Mesenteric fat pad (tissue), 1 donor: Measurements from ENCODE around the gene CPNE7. TPM values are rescaled to one million over a fixed set of nuclear protein-coding genes. Genes with fewer than 3 reads are reported as not detected.
"Not testable (repeated sequence)": the region's sequence is repeated elsewhere in the genome, so short reads cannot be mapped to it uniquely, and the experiment has no call there.

Source experiments
- DNase-seq: peaks from one replicate; pipeline ENCODE4 v3.0.0-alpha.2; 2020; ENCODE audit warnings: low spot score
- total RNA-seq: library from RNA; stranded (reverse); fragmentation: NEBNext Ultra II Directional; extraction: Animal tissue kit (Norgen Biotek cat#: 25700); gene quantifications from one replicate; pipeline ENCODE4 v1.2.1, GENCODE V29; 2021
- donor health status: DM: yes; HTN: yes; CAD: no.

Gene CPNE7
- total RNA-seq, 1 donor from 2014 or later = 1.3 TPM

DNA sequence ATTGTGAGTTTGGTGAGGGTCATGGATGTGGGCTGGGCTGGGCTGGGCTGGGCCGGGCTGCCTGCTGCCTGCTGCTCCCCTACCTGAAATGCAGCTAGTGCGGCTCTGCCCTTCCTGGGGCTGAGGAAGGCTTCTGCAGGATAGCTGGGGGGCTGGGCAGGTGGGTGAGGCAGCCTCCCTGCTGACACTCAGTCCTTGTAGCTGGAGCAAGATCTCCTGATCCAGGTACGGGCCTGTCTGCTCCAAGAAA, 10.4 kb upstream of the CPNE7 start:
- no peak for DNase-seq

DNA sequence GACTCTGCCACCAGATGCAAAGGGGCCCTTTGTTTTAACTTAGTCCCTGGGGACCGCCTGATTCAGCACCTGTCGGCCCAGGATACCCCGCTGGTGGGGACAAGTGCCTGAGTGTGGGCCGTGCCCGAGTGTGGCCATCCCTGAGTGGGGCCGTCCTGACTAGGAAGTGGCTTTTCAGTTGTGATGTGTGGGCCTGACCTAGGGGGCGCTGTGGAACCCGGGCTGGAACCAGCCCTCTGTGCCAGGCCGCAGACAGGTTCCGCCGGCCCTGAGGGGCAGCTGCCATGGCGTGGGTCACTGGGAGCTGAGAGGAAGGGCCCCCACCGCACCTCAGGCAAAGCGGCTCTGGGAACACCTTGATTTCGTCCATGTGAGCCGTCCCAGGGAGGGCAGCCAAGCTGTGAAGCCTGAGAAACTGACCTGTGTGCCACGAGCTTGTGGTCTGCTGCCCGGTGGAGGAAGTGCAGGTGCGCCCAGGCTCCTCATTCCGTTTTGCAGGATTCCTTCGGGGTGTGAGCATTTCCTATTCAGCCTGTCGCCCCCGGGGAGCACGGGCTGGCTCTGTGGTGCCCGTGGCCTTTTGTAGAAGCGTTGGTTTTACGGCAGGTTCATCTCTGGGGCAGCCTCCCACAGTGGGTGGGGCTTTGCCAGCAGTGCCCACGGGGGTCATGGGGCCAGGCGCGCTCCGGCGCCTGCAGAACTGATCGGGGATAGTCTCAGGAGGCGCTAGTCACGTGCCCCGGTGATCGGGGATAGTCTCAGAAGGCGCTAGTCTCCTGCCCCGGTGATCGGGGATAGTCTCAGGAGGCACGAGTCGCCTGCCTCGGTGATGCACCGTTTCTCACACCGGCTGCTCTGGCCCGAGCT, 9.8 kb upstream of the CPNE7 start:
- no peak for DNase-seq

DNA sequence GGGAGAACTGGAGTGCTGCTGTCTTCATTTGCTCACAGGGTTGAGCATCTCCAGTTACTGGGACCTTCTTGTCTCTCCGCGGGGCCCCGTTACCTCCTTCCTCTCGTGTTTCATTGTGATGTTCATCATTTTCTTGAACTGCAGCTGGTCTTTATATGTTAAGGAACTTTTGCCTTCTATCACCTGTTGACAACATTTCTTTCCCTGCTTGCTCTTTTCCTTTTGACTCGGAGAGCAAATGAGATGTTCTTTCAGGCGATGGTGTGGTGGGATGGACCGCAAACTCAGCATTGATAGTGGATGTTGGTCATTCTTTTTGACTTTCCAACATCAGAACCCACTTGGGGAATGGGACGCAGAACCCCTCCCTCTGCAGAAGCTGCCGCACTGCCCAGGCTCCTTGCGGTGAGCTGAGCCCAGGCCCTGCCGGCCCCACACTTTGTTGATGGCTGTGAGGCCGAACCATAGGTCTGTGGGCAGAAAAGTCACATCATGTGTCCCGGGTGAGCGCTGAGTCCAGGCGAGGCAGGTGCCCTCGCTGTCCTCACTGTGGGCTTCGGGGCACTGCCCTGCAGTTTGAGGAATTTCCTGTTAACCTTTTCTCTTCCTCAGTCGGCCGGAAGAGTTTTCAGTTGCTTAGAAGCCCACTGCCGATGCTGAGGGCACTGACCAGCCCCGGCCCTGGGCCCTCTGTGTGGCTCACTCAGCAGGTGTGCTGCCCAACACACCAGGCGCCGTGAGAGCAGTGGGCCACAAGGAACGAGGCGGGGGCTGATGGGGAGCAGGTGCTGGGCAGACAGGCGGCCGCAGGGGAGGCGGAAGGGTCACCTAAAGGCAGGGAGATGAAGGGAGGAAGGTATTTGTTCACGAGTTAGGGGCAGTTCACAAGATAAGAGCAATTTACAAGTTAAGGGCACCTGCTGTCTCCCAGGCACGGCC, 7.6 kb upstream of the CPNE7 start:
- DNase-seq = no peak

DNA sequence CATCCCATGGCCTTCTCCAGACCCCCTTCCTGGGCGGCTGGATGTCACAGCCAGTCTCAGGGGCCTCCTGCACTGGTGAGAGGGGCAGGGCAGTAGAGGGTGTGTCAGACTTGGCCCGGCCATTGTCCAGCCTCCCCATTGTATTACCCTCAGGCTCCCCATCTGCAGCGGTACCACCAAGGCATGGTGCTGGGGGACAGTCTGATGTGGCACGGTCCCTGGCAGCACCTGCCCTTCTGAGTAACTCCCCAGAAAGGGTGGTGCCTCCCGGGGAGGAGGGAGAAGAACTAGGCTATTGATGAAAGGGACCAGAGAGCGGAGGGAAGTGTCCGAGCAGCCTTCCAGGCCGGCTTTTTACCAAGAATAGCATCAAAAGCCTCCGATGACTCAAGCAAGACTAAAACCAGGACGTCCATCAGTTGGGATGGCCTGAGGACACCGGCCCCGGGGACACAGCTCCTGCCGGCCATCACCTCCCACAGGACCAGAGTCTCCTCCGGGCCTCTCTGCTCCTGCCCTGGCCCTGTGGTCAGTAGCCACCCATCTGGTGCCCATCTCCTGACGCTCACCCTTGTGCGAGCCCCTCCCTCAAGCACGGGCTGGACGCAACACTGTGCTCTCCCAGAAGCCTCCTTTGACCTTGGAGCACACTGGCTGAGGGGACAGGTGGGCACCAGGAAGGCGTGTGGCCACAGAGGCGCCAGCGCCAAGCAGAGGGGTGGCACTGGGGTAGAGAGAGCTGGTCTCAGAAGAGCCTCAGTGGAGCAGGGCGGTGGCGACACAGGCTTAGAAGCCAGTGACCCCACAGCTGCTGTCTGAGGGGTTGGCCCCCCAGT, 5.8 kb upstream of the CPNE7 start:
- DNase-seq = no peak

DNA sequence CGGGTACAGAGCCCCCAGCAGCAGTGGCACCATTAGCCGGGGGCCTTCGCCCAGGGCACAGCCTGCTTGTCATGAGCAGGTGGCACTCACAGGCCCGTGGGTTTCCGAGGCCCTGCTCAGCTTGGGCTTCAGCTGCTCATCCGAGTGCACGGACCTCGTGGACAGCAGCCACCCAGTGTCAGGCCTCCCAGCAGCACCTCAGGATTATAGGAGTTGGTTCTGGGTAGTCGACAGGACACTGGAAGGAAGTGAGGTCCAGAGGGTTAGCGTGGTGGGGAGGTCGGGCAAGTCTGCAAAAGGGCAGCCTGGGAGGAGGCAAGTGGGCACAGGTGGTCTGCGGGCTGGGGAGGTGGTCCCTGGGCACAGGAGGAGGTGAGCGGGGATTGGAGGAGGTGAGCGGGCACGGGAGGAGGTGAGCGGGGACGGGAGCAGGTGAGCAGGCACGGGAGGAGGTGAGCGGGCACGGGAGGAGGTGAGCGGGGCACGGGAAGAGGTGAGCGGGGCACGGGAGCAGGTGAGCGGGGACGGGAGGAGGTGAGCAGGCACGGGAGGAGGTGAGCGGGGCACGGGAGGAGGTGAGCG, 5.1 kb upstream of the CPNE7 start:
- DNase-seq = no peak

DNA sequence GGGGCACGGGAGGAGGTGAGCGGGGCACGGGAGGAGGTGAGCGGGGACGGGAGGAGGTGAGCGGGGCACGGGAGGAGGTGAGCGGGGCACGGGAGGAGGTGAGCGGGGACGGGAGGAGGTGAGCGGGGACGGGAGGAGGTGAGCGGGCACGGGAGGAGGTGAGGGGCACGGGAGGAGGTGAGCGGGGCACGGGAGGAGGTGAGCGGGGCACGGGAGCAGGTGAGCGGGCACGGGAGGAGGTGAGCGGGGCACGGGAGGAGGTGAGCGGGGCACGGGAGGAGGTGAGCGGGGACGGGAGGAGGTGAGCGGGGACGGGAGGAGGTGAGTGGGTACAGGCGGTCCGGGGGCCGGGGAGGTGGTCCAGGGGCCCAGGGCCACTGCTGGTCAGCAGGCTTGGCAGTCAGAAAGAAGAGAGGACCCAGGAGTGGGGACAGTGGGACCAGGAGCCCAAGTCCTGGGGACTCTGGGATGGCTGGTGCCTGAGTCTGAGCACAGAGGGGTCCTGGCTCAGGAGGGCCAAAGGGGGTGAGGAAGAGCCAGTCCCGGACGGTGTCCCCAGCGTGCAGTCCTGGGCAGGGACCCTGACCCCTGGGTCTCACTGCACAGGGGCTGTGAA, 4.5 kb upstream of the CPNE7 start:
- DNase-seq = not testable (repeated sequence)

DNA sequence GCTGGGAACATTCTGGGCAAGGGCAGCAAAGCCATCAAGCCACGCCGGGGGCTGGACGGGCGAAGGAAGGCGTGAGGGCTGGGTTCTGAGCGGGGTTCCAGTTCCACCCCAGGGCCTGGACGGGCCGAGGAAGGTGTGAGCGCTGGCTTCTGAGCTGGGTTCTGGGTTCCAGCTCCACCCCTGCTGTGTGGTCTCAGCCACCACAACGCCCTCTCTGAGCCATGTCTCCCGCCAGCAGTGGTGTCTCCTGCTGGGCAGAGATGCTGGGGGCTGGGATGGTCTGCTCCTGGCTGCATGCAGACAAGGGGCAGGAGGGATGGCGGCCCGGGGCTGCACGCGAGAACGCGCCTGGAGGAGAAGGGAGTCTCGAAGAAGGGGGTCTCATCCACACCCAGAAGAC, 3.9 kb upstream of the CPNE7 start:
- DNase-seq = no peak

DNA sequence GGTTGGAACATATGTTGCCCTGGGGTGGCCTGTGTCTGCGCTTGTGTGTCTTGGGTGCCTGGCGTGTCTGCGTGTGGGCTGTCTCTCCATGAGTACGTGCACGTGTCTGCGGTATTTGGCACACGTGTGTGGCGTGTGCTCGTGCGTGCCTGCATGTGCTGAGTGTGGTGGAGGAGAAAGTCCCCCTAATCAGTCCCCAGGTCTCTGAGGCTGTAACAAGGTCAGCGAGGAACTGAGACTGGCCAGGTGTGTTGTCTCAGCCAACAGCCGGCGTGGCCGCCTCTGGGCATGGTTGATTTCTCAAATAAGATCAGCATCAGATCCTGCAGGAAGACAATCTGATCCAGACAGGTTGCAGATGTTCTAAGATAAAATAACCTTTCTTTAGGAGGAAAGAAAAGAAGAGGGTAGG, 3.5 kb upstream of the CPNE7 start:
- no peak for DNase-seq

DNA sequence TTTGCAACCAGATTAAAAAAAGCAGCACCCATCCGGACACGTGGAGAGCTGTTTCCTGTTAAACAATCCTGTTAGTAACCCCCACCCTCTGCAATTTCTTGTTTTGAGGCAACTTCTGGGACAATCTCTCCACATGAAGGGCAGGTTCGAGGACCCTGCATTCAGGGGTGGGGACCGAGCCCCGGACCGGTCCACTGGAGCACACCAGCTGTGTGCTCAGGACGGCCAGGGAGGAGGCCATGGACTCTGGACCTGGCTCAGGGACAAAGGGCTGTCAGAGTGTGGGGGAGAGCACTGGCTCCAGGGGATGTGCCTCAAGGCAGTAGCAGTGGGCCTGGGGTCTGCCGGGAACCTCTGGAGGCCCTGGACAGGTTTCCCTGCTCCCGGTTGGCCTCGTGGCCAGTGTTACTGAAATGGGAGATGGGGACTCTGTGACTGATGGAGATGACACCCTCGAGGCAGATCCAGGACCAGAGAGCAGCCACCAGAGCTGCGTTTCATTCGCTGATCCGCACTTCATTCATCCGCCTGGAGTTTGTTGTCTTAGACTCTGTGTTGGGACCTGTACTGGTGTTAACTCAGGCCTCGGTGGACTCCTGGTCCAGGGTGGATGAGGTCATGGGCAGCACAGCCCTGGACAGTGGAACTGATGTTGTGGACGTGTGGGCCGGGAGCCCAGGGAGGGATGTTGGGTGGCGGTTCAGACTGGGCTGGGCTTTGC, 2.9 kb upstream of the CPNE7 start:
- no peak for DNase-seq

DNA sequence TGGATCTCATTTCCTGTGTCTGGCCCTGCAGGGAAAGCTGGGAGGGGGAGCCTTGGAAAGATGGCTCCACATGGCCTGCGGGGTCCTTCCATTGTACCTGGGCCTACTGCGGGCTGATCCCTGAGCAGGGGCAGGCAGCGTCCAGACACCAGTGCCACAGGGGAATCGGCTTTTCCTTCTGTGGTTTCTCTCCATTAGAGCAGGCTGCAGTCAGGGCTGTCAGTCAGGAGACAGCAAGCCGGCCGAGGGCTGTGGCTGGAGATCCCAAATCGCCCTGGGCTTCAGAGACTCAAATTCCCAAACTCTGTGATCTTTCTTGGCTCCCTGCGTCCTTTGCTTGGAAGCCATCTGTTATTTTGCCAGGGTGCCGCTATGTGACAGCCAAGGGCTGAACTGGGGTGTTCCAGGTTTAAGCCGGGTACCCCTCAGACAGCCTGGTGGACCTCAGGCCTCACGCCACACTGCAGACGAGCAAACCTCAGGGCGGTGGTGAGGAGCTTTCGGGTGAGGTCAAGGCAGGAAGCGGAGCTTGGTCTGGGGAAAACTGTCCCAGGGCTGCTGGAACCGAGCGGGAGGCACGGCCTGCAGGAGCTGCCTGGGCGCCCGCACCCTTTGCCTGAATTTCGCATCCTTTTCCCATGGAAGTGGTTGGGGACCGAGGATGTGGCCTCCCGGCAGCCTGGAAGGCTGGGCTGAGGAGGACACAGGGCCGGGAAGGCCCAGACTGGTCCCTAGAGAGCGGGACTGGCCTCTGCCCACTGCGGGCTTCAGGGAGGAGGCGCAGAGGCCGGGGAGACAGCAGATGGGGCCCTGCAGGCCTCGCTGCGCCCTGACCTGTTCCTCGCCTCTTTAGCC, 1.5 kb upstream of the CPNE7 start:
- no peak for DNase-seq

DNA sequence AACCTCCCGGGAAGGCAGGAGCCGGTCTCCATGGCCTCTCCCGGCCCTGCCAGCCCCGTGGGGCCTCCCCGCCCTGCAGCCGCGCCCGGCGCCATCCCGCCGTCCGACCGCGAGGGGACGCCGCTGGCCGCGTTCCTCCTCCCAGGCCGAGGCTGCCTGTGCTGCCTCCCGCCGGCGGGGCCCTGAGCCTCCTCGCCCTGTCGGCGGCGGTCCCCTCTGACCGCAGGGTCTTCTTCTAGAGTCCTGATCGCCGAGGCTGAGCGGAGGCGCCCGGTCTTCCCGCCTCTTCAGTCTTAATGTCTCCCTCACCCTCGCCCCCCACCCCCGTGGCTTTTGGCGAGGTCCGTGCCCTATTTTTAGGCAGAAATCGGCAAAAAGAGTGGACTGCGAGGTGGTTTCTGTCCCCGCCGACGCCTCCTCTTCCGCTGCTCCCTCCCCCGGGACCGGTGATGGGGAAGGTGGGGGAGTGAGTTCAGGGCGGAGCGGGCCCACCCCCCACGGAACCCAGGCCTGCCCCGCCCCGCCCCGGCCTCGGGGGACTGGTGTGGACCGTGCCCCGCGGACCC, 794 bp upstream of the CPNE7 start:
- no peak for DNase-seq

DNA sequence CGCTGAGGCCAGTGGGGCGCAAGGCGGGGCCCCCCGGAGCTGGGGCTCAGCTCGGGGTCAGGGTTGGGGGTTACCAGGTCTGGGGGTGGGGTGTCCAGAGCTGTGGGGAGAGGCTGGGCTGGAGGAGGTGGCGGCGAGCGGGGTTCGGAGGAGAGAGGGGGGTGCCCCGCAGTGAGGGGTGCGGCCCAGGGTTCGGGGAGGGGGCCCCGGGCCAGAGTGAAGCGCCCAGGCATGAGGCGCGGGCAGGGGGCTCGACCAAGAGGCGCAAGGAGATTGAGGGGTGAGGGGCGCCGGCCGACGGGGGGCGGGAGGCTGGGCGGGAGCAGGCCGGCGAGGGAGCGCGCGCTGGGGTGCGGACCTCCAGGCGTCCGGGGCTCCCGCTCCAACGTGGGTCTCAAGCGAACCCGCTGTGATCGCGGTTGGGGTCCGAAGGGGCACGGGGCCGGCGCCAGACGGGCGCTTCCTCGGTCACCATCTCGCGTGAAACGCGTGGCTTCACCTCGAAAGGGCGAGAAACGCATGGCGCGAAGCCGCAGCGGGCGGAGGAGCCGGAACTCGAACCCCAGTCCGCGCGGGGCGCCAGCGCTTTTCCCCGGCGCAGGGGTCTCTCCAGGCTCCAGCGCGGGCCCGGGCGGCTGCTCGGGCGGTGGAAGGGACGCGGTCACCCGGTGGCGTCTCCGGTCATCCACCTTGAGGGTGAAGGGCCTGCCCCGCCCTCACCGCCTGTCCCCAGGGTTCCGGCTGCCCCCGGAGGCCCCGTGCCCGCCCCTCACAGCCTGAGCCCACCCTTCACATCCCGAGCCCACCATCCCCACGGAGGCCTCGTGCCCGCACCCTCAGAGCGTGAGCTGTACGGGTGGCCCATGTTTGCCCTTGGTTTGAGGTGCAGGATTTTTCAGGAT, 846 bp downstream of the CPNE7 start:
- no peak for DNase-seq

DNA sequence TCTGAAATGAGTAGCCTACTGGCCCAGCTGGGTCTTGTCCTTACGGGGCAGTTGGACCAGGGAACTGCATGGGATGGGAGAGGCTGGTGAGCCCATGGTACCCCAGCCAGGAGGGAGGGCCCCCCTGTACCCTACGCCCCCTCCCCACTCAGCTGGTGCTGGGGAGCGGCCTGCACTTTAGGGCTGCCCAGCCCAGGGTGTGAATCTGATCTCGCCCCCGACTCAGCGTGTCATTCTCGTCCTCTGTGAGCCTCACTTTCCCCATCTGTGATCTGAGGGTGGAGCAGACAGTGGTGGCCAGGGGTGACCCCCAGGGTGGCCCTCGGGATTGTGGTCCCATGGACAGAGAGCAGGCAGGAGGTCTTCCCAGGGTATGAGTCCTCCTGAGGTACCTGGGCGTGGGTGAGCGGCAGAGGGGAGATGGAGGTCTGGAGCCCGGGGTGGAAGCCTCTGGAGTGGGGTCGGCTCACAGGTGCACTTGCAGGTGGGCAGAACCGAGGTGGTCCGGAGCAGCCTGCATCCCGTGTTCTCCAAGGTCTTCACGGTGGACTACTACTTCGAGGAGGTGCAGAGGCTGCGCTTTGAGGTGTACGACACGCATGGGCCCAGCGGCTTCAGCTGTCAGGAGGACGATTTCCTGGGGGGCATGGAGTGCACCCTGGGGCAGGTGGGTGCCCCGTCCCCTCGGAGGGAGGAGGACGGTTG, 1.6 kb downstream of the CPNE7 start:
- no peak for DNase-seq

DNA sequence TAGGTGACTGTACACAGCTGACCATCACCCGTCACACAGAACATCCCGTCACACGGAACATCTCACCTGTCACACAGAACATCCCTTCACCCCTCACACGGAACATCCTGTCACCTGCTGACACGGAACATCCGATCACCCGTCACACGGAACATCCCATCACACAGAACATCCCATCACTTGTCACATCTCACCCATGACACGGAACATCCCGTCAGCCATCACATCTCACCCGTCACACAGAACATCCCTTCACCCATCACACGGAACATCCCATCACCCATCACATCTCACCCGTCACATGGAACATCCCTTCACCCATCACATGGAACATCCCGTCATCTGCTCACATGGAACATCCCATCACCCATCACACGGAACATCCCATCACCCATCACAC, 3.8 kb downstream of the CPNE7 start:
- DNase-seq = no peak

DNA sequence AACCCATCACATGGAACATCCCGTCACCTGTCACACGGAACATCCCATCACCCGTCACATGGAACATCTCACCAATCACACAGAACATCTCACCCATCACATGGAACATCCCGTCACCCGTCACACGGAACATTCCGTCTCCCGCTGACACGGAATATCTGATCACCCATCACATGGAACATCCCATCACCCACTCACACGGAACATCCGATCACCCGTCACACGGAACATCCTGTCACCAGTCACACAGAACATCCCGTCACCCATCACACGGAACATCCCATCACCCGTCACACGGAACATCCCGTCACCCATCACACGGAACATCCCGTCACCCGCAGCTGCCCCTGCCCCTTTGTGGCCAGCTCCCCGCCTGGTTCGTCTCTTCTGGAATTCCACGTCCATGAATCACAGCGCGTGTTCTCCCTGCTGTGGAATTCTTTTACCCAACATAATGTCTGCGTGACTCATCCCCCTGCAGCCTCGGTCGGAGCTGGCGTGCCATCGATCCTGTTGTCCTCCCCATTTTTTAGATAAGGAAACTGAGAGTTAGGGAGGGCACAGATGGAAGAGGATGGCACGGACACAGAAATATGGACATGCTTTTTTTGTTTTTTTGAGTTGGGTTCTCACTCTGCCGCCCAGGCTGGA, 5.6 kb downstream of the CPNE7 start:
- no peak for DNase-seq

DNA sequence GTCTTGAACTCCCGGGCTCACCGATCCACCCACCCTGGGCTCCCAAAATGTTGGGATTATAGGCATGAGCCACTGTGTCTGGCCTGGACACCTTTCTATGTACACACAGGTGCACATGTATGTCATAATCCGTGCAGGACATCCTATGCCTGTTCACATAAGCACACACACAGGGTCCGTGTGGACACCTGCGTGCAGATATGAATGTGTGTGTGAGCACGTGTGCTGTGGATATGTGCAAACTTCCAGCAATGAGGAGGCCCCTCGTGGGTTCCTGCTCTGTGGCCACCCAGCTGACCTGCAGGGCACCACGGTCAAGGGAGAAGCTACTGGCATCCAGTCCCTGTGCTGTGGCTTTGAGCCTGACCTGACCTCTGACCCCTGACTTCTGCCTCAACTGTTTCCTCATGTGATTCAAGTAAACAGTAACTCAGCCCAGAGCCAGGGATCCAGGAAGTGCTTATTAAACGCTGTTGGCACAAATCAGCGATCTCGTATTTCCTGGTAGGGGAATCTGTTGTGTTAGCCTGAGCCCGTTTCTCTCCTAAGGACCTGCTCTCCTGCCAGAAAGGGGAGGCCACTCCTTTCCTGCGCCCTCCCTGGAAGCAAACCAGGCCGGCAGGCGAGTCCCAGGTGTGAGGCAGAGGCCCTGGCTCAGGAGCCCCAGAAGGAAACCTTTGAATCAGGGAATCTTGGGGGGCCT, 6.5 kb downstream of the CPNE7 start:
- no peak for DNase-seq
